ENCODE measurements around the gene PRM2. TPM values are rescaled to one million over a fixed set of nuclear protein-coding genes. Genes with fewer than 3 reads are reported as not detected.
"Not testable (repeated sequence)": the region's sequence is repeated elsewhere in the genome, so short reads cannot be mapped to it uniquely, and the experiment has no call there.

Gene PRM2
- total RNA-seq, 1 donor from 2014 or later: not detected

GRCh38 chr16:11291091-11291703 is 14.9 kb upstream of the PRM2 start:
- no peak for DNase-seq (ENCODE audit: extremely low spot score in 2 of 2)
- no peak for TF ChIP-seq POLR2A (IDR thresholded peaks at IDR 0.05)
- TF ChIP-seq POLR2AphosphoS5 (IDR thresholded peaks at IDR 0.05; ENCODE audit: insufficient read depth in 1 of 2, low read depth in 1 of 2): no peak
- TF ChIP-seq CTCF (IDR thresholded peaks at IDR 0.05): no peak
- no peaks in the 10 kb centered on the region for H3K27me3 ChIP-seq
- H3K27ac ChIP-seq: no peak overlapping the region
- H3K4me1 ChIP-seq: no peaks in the 10 kb centered on the region
- intact Hi-C loops (cut with DNase I): no loop called here
- H3K36me3 ChIP-seq: no peaks in the 10 kb centered on the region
- no peak overlapping the region for H3K4me3 ChIP-seq
- H3K9me3 ChIP-seq: no peaks in the 10 kb centered on the region

GRCh38 chr16:11290102-11290893 is 14.0 kb upstream of the PRM2 start:
- Histone ChIP-seq H3K36me3 (no peaks in the 10 kb centered on the region), H3K27ac (no peak overlapping the region), H3K4me3 (no peak overlapping the region), H3K27me3 (no peaks in the 10 kb centered on the region), H3K9me3 (no peaks in the 10 kb centered on the region), H3K4me1 (no peaks in the 10 kb centered on the region)
- TF ChIP-seq POLR2AphosphoS5 (IDR thresholded peaks at IDR 0.05; ENCODE audit: insufficient read depth in 1 of 2, low read depth in 1 of 2) (no peak), POLR2A (IDR thresholded peaks at IDR 0.05) (no peak), CTCF (IDR thresholded peaks at IDR 0.05) (no peak)
- DNase-seq (ENCODE audit: extremely low spot score in 2 of 2): no peak
- intact Hi-C loops (cut with DNase I): no loop called here

- H3K36me3 ChIP-seq; H3K4me1 ChIP-seq; H3K27me3 ChIP-seq; intact Hi-C loops (cut with DNase I); H3K27ac ChIP-seq; H3K4me3 ChIP-seq; H3K9me3 ChIP-seq; DNase-seq (ENCODE audit: extremely low spot score in 2 of 2): not testable (repeated sequence)
Measured at GRCh38 chr16:11289696-11290095, 13.4 kb upstream of the PRM2 start.

GRCh38 chr16:11289202-11289601 is 12.9 kb upstream of the PRM2 start:
- intact Hi-C loops (cut with DNase I): no loop called here
- H3K4me1 ChIP-seq: no peaks in the 10 kb centered on the region
- TF ChIP-seq CTCF (IDR thresholded peaks at IDR 0.05) (no peak), POLR2A (IDR thresholded peaks at IDR 0.05) (no peak)
- no peak overlapping the region for H3K27ac ChIP-seq
- no peaks in the 10 kb centered on the region for H3K27me3 ChIP-seq
- no peak for DNase-seq (ENCODE audit: extremely low spot score in 2 of 2)
- H3K36me3 ChIP-seq: no peaks in the 10 kb centered on the region
- H3K9me3 ChIP-seq: no peaks in the 10 kb centered on the region
- H3K4me3 ChIP-seq: no peak overlapping the region

- Histone ChIP-seq H3K9me3 (no peaks in the 10 kb centered on the region), H3K36me3 (no peaks in the 10 kb centered on the region), H3K4me3 (no peak overlapping the region), H3K4me1 (no peaks in the 10 kb centered on the region), H3K27ac (no peak overlapping the region), H3K27me3 (no peaks in the 10 kb centered on the region)
- no peak for DNase-seq (ENCODE audit: extremely low spot score in 2 of 2)
- intact Hi-C loops (cut with DNase I): no loop called here
- TF ChIP-seq CTCF (IDR thresholded peaks at IDR 0.05): no peak
- no peak for TF ChIP-seq POLR2AphosphoS5 (IDR thresholded peaks at IDR 0.05; ENCODE audit: insufficient read depth in 1 of 2, low read depth in 1 of 2)
- no peak for TF ChIP-seq POLR2A (IDR thresholded peaks at IDR 0.05)
Measured at GRCh38 chr16:11285842-11286241, 9.6 kb upstream of the PRM2 start.
